Neutrophil (primary cell): ENCODE data around the gene GPR42.

Experiments used
- H3K27ac ChIP-seq: fragments of 200-600 bp; sonication (generic); 2 replicates; pipeline ENCODE4 v1.5.1; 2016; ENCODE audit warnings: mild to moderate bottlenecking, moderate library complexity
- H3K27me3 ChIP-seq: fragments of 200-600 bp; sonication (generic); 2 replicates; pipeline ENCODE4 v1.6.0; 2016; ENCODE audit warnings: mild to moderate bottlenecking
- H3K36me3 ChIP-seq: fragments of 200-600 bp; sonication (generic); 2 replicates; pipeline ENCODE4 v1.5.1; 2017
- H3K4me1 ChIP-seq, 2 experiments: fragments of 200-600 bp in 1 of 2; sonication (generic) in 1 of 2; 1 replicate in 1 of 2; 2 replicates in 1 of 2; pipeline versions ENCODE4 v1.5.1 to v1.6.1; 2013 to 2016; ENCODE audit warnings: low read depth in 1 of 2, low read length in 1 of 2, mild to moderate bottlenecking in 1 of 2, moderate library complexity in 1 of 2; ENCODE audit not compliant: control insufficient read depth in 1 of 2, insufficient read depth in 1 of 2
- H3K4me3 ChIP-seq, 2 experiments: fragments of 200-600 bp in 1 of 2; sonication (generic) in 1 of 2; 1 replicate in 1 of 2; 2 replicates in 1 of 2; pipeline ENCODE4 v1.5.1; 2013 to 2016; ENCODE audit warnings: low read depth in 1 of 2, low read length in 1 of 2, mild to moderate bottlenecking in 1 of 2, moderate library complexity in 1 of 2
- H3K9me3 ChIP-seq: fragments of 200-600 bp; sonication (generic); 2 replicates; pipeline ENCODE4 v1.5.1; 2016
- TF ChIP-seq, protein P1 (sequence below): fragments of 200-600 bp; sonication (generic); IDR thresholded peaks from 2 replicates; pipeline ENCODE4 v1.5.1; 2016; ENCODE audit warnings: antibody characterized with exemption

The GPR42 gene

GRCh38 chr19:35330475-35330874 lies 40.4 kb upstream of the GPR42 start:
- H3K27ac ChIP-seq = no peak overlapping the region
- peaks cover 6 to 7% of the 10 kb centered on the region in 2 experiments for H3K4me1 ChIP-seq
- TF ChIP-seq, protein P1, sequence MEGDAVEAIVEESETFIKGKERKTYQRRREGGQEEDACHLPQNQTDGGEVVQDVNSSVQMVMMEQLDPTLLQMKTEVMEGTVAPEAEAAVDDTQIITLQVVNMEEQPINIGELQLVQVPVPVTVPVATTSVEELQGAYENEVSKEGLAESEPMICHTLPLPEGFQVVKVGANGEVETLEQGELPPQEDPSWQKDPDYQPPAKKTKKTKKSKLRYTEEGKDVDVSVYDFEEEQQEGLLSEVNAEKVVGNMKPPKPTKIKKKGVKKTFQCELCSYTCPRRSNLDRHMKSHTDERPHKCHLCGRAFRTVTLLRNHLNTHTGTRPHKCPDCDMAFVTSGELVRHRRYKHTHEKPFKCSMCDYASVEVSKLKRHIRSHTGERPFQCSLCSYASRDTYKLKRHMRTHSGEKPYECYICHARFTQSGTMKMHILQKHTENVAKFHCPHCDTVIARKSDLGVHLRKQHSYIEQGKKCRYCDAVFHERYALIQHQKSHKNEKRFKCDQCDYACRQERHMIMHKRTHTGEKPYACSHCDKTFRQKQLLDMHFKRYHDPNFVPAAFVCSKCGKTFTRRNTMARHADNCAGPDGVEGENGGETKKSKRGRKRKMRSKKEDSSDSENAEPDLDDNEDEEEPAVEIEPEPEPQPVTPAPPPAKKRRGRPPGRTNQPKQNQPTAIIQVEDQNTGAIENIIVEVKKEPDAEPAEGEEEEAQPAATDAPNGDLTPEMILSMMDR = no peak
- peaks cover 16% of the 10 kb centered on the region for H3K27me3 ChIP-seq
- H3K4me3 ChIP-seq = no peak overlapping the region
- H3K9me3 ChIP-seq = no peaks in the 10 kb centered on the region
- no peaks in the 10 kb centered on the region for H3K36me3 ChIP-seq

DNA sequence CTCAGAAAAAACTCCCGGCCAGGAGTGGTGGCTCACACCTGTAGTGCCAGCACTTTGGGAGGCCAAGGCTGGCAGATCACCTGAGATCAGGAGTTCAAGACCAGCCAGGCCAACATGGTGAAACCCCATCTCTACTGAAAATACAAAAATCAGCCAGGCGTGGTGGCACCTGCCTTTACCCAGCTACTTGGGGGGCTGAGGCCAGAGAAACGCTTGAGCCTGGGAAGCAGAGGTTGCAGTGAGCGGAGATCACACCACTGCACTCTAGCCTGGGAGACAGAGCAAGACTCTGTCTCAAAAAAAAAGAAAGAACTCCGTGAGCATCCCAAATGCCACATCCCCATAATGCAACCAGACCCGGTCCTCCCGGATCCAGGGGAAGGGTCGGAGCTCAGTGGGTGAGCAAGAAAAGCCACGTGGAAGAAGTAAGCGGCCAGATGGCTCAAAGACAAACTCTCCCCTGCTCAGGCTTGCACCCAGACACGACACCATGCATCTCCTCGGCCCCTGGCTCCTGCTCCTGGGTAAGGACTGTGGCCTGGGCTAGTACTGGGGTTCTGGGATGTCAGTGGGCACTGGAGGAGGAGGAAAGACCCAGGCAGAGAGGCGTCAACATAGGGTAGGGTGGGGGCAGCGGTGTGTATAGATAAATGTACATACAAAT lies 39.2 kb upstream of the GPR42 start:
- TF ChIP-seq, protein P1 = no peak
- Histone ChIP-seq H3K4me3 (no peak overlapping the region), H3K9me3 (no peaks in the 10 kb centered on the region), H3K4me1 (peaks cover 6 to 7% of the 10 kb centered on the region in 2 experiments), H3K27me3 (peaks cover 16% of the 10 kb centered on the region), H3K36me3 (no peaks in the 10 kb centered on the region), H3K27ac (no peak overlapping the region)

DNA sequence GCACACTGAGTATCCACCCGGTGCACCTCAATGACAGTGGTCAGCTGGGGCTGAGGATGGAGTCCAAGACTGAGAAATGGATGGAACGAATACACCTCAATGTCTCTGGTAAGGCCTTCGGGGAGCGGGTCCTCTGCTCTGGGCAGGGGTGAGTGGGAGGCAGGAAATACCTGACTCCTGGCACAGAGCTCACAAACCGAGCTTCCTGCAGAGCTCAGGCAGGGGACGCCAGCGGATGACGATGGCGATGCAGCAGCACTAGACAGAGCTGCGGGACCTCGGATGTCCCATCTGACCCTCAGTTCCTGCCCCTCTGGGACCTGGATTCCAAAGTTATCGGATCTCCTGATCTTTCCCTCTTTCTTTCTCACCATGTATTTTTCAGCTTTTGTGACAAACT lies 38.1 kb upstream of the GPR42 start:
- Histone ChIP-seq H3K27me3 (peaks cover 16% of the 10 kb centered on the region), H3K4me1 (peaks cover 6 to 7% of the 10 kb centered on the region in 2 experiments), H3K4me3 (no peak overlapping the region), H3K36me3 (no peaks in the 10 kb centered on the region), H3K27ac (no peak overlapping the region), H3K9me3 (no peaks in the 10 kb centered on the region)
- TF ChIP-seq, protein P1 = no peak

- TF ChIP-seq, protein P1 = no peak
- no peak overlapping the region for H3K4me3 ChIP-seq
- peaks cover 0 to under 1% of the 10 kb centered on the region in 2 experiments for H3K4me1 ChIP-seq
- no peak overlapping the region for H3K27ac ChIP-seq
- H3K36me3 ChIP-seq = no peaks in the 10 kb centered on the region
- H3K27me3 ChIP-seq = peaks cover 16% of the 10 kb centered on the region
- H3K9me3 ChIP-seq = no peaks in the 10 kb centered on the region
These were observed 36.6 kb upstream of the GPR42 start for GRCh38 chr19:35334144-35334753.

DNA sequence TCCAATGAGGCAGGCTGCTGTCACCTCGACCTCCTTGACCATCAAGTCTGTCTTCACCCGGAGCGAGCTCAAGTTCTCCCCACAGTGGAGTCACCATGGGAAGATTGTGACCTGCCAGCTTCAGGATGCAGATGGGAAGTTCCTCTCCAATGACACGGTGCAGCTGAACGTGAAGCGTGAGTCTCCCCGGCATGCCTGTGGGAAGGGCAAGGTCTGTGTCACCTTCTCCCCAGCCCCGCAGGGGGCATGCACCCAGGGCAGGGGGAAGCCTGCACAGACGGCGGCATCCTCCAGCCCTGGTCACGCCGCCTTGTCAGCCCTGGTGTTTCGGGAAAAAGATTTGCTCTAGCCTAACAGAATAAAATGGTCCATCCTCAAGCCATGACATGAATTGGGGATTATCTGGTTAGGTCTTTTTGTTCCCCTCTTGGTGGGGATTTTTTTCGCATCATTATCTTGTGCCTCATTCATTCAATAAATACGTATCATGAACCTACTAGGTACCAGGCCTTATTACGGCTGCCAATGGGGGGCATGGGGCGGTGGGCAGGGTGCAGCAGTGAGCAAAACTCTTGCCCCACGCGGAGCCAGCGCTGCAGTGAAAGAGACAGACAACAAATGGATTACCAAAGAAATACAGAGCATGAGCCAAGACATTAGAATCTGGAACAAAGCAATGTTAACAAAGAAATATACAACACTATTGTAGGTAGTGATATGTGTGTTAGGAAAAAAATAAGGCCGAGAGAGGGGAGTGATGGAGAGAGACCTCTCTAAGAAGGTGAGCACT lies 34.5 kb upstream of the GPR42 start:
- peaks cover 16% of the 10 kb centered on the region for H3K27me3 ChIP-seq
- H3K4me3 ChIP-seq = no peak overlapping the region
- no peaks in the 10 kb centered on the region for H3K36me3 ChIP-seq
- no peaks in the 10 kb centered on the region for H3K4me1 ChIP-seq
- no peaks in the 10 kb centered on the region for H3K9me3 ChIP-seq
- TF ChIP-seq, protein P1 = no peak
- H3K27ac ChIP-seq = no peak overlapping the region
